Spleen (tissue), 11 donors: ENCODE results near the gene PDLIM7. TPM values are rescaled to one million over a fixed set of nuclear protein-coding genes. Genes with fewer than 3 reads are reported as not detected.

ENCODE experiments used
- DNase-seq: peaks from one replicate; pipeline ENCODE4 v3.0.0-alpha.2; 2020
- H3K27ac ChIP-seq, 8 donors: fragments of 200-600 bp; sonication (generic) in 7 of 8; 1 replicate in 4 of 8; 2 replicates in 4 of 8; pipeline versions ENCODE4 v1.5.0 to v1.8.0; 2016 to 2021; ENCODE audit warnings: inconsistent platforms in 4 of 8, mild to moderate bottlenecking in 4 of 8, moderate library complexity in 1 of 8
- H3K27me3 ChIP-seq, 7 donors: fragments of 200-600 bp; sonication (generic) in 6 of 7; replicated peaks in 1 of 7; 1 replicate in 4 of 7; 2 replicates in 3 of 7; pipeline versions ENCODE4 v1.5.0 to v1.8.0; 2016 to 2021; ENCODE audit warnings: inconsistent platforms in 3 of 7, mild to moderate bottlenecking in 1 of 7
- H3K36me3 ChIP-seq, 6 donors: fragments of 200-600 bp; sonication (generic) in 5 of 6; 1 replicate in 4 of 6; 2 replicates in 2 of 6; pipeline versions ENCODE4 v1.5.0 to v1.8.0; 2016 to 2021; ENCODE audit warnings: inconsistent platforms in 2 of 6
- H3K4me1 ChIP-seq, 6 donors: fragments of 200-600 bp; sonication (generic) in 5 of 6; 1 replicate in 3 of 6; 2 replicates in 3 of 6; pipeline versions ENCODE4 v1.5.0 to v1.8.0; 2016 to 2021; ENCODE audit warnings: inconsistent platforms in 3 of 6
- H3K4me3 ChIP-seq, 8 donors: fragments of 200-600 bp; sonication (generic) in 7 of 8; 1 replicate in 4 of 8; 2 replicates in 4 of 8; pipeline versions ENCODE4 v1.5.0 to v1.8.0; 2016 to 2021; ENCODE audit warnings: inconsistent platforms in 4 of 8, mild to moderate bottlenecking in 4 of 8, moderate library complexity in 2 of 8
- H3K9me3 ChIP-seq, 8 donors: fragments of 200-600 bp; sonication (generic) in 7 of 8; 1 replicate in 4 of 8; 2 replicates in 4 of 8; pipeline versions ENCODE4 v1.5.0 to v1.8.0; 2016 to 2021; ENCODE audit warnings: inconsistent platforms in 4 of 8
- CTCF ChIP-seq, 11 experiments: fragments of 200-600 bp in 7 of 11; fragments of 450-650 bp in 4 of 11; sonication (generic) in 4 of 11; IDR thresholded peaks in 8 of 11; conservative IDR thresholded peaks in 3 of 11; 1 replicate in 7 of 11; 2 replicates in 4 of 11; pipeline versions ENCODE4 v1.4.0 to v1.8.0; 2016 to 2021; ENCODE audit warnings: antibody characterized with exemption in 11 of 11, inconsistent platforms in 4 of 11, mild to moderate bottlenecking in 1 of 11
- POLR2A ChIP-seq, 3 donors: fragments of 450-650 bp; IDR thresholded peaks; one replicate each; pipeline ENCODE4 v1.5.1; 2017; ENCODE audit warnings: antibody characterized with exemption in 3 of 3, mild to moderate bottlenecking in 1 of 3
- POLR2AphosphoS5 ChIP-seq, 3 donors: sonication (generic); formaldehyde crosslinking; IDR thresholded peaks; one replicate each; pipeline ENCODE4 v1.5.1; 2017; ENCODE audit warnings: antibody characterized with exemption in 3 of 3
- WGBS, 5 donors: extraction: QIAGEN DNeasy Blood & Tissue Kit in 3 of 5; methylation state at CpG; one replicate each; pipeline versions ENCODE4 v1.1.5 to v1.1.7; 2013 to 2018; 5-methylcytosine and 5-hydroxymethylcytosine counted together
- intact Hi-C: fragments of 100-400 bp; cut with DNase I; formaldehyde crosslinking; loops from one replicate; pipeline ENCODE4 v1.15.0; 2023; ENCODE audit warnings: low total_unique reads
- polyA plus RNA-seq, 3 donors: library from polyadenylated mRNA; stranded (reverse); fragments of 200-250 nt; gene quantifications; one replicate each; pipeline ENCODE4 v1.2.1, GENCODE V29; 2013
- total RNA-seq, 7 donors: library from RNA; depleted of rRNA in 3 of 7; stranded (reverse); fragments of >200 nt in 3 of 7; fragmentation: NEBNext Ultra II Directional in 4 of 7; extraction: Animal tissue kit (Norgen Biotek cat#: 25700) in 4 of 7; gene quantifications; one replicate each; pipeline versions ENCODE4 v1.1.0 to v1.2.1, GENCODE V29; 2016 to 2021
- donor health status: healthy with polysubstance abuse.
- donor health status: DM: no; HTN: no; CAD: no; lungs with moderate emphysema.
- donor health status: DM: no; HTN: no; CAD: no.
- donor health status: Bipolar disorder and iron deficiency.
- donor health status: healthy.
- donor health status: DM: no; HTN: no; CAD: no.
- donor health status: DM: yes; HTN: yes; CAD: no.

PDLIM7 gene
- total and polyA plus RNA-seq, 10 donors = 42.5 to 220 (median 85.1) TPM

DNA sequence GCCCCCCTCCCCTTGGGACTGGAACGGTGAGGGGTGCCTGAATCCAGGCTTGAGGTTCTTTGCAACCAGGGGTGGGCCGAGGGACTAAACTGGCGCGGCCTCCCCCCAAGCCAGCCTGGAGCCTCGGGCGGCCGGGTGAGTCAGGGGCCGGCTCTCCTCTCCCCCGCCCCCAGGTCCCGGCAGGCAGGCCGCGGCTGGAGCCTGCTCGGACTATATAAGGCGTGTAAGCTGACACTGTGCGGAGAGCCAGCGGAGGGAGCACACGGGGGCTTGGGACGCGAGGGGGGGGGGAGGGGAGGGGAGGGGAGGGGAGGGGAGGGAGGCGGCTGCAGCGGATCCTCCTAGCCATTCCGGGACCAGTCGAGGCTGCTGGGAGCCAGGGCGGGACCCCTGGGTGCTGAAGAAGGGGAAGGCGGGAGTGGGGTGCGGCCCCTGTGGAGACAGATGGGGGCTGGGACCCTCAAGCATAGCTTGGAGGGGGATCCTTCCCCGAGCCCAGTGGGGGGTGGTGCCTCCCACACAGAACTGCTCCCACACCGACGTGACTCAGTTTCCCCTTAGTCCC lies 595 bp downstream of the PDLIM7 start:
- intact Hi-C loops = no loop called here
- peak overlapping the region; percentile 53 to 93 (median 90) for H3K27ac ChIP-seq
- DNase-seq = no peak
- H3K36me3 ChIP-seq = peaks cover 0 to 17% (median 8%) of the 10 kb centered on the region in 6 donors
- H3K4me3 ChIP-seq = peak overlapping the region; percentile 56 to 94 (median 72)
- H3K27me3 ChIP-seq = peaks cover 0 to 13% (median 0%) of the 10 kb centered on the region in 7 donors
- TF ChIP-seq POLR2A (IDR thresholded peaks at IDR 0.05) = no peak
- no peaks in the 10 kb centered on the region for H3K9me3 ChIP-seq
- H3K4me1 ChIP-seq = peaks cover 51 to 98% (median 76%) of the 10 kb centered on the region in 6 donors
- 4 to 15% (median 5%) methylated on average over 9 to 29 of the region's 29 CpGs for WGBS, 5 donors

- DNase-seq = peak; percentile 82
- H3K9me3 ChIP-seq = no peaks in the 10 kb centered on the region
- peaks cover 0 to 13% (median 0%) of the 10 kb centered on the region in 7 donors for H3K27me3 ChIP-seq
- peaks cover 0 to 19% (median 14%) of the 10 kb centered on the region in 6 donors for H3K36me3 ChIP-seq
- peak overlapping the region; percentile 56 to 94 (median 72) for H3K4me3 ChIP-seq
- WGBS, 5 donors = 45 to 67% (median 58%) methylated on average over 12 of the region's 12 CpGs
- intact Hi-C loops = no loop called here
- TF ChIP-seq POLR2AphosphoS5 (IDR thresholded peaks at IDR 0.05) = no peak
- peak in 1 of 11 experiments; percentile 14 for TF ChIP-seq CTCF (IDR thresholded peaks at IDR 0.05 in 8 of 11, conservative IDR thresholded peaks at IDR 0.05 in 3 of 11)
- H3K27ac ChIP-seq = peak overlapping the region; percentile 15 to 93 (median 88)
- peaks cover 51 to 98% (median 74%) of the 10 kb centered on the region in 6 donors for H3K4me1 ChIP-seq
These were observed 1.2 kb downstream of the PDLIM7 start for GRCh38 chr5:177496070-177496726.

- Histone ChIP-seq H3K27ac (peak overlapping the region; percentile 10 to 93 (median 88)), H3K27me3 (peaks cover 0 to 13% (median 0%) of the 10 kb centered on the region in 7 donors), H3K4me1 (peaks cover 45 to 98% (median 73%) of the 10 kb centered on the region in 6 donors), H3K4me3 (peak overlapping the region in 6 of 8 donors; percentile 56 to 94 (median 72)), H3K9me3 (no peaks in the 10 kb centered on the region), H3K36me3 (peaks cover 0 to 26% (median 18%) of the 10 kb centered on the region in 6 donors)
- TF ChIP-seq CTCF (IDR thresholded peaks at IDR 0.05 in 8 of 11, conservative IDR thresholded peaks at IDR 0.05 in 3 of 11) (no peak), POLR2AphosphoS5 (IDR thresholded peaks at IDR 0.05) (peak; percentile 12 to 45 (median 30))
- DNase-seq = peak; percentile 84
- WGBS, 5 donors = 58 to 65% (median 62%) methylated on average over 12 to 14 of the region's 14 CpGs
- intact Hi-C loops = no loop called here
These were observed 2.0 kb downstream of the PDLIM7 start for GRCh38 chr5:177495243-177496060.

- Histone ChIP-seq H3K27ac (peak overlapping the region; percentile 67 to 93 (median 88)), H3K9me3 (no peaks in the 10 kb centered on the region), H3K4me1 (peaks cover 45 to 98% (median 77%) of the 10 kb centered on the region in 6 donors), H3K27me3 (peaks cover 0 to 13% (median 0%) of the 10 kb centered on the region in 7 donors), H3K36me3 (peaks cover 0 to 35% (median 26%) of the 10 kb centered on the region in 6 donors), H3K4me3 (peak overlapping the region in 2 of 8 donors; percentile 62 to 94)
- intact Hi-C loops = no loop called here
- DNase-seq = peak; percentile 90
- WGBS, 5 donors = 31 to 52% (median 42%) methylated on average over 8 to 11 of the region's 11 CpGs
- TF ChIP-seq POLR2AphosphoS5 (IDR thresholded peaks at IDR 0.05) = peak; percentile 48 to 56 (median 49)
- TF ChIP-seq POLR2A (IDR thresholded peaks at IDR 0.05) = no peak
- peak in 2 of 11 experiments; percentile 9 to 17 for TF ChIP-seq CTCF (IDR thresholded peaks at IDR 0.05 in 8 of 11, conservative IDR thresholded peaks at IDR 0.05 in 3 of 11)
These were observed 2.8 kb downstream of the PDLIM7 start for GRCh38 chr5:177494346-177495195.
